ENCODE results near the gene ZFYVE19. TPM values are rescaled to one million over a fixed set of nuclear protein-coding genes. Genes with fewer than 3 reads are reported as not detected.

Gene ZFYVE19
- total RNA-seq, 1 donor from 2014 or later = 26.7 TPM

DNA sequence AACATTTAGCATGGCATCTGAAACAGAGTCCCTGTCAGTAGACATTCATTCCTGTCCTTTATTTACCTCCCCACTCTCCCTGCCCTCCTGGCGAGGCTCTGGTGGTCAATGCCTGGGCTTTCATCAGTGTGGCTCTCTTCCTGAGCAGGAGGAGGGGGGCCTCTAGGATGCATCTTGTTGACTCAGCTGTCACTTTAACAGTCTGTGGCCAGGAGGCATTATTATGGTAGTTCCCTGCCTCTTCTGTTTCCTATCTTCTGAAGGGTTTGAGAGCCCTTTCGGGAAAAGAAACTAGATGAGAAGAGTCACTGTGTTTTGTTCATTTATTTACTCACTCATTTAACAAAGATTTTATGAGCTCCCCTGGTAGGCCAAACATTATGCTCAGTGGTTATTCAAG, 24.0 kb downstream of the ZFYVE19 start:
- ATAC-seq = no peak
- intact Hi-C loops (cut with DNase I) = no loop called here
- Histone ChIP-seq H3K9me3 (no peaks in the 10 kb centered on the region), H3K4me3 (no peak overlapping the region), H3K27ac (no peak overlapping the region), H3K4me1 (no peaks in the 10 kb centered on the region), H3K27me3 (no peaks in the 10 kb centered on the region), H3K36me3 (no peaks in the 10 kb centered on the region)
- no peak for DNase-seq
- TF ChIP-seq CTCF (IDR thresholded peaks at IDR 0.05) = no peak

DNA sequence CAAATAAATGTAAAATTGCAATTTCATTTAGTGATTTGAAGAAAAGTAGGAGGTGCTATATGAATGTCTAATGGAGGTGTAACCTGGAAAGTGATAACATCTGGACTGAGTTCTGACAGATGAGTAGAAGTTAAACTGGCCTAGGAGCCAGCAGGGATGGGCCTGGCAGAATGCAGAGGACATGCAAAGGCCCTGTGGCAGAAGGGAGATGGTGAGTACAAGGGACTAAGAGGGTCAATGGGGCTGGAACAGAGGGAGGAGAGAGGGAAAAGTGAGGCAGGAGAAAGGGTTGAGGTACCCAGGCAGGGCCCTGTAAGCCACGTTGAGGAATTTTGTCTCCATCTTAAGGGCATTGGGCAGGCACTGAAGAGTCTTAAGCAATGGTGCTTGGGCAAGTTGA, 25.0 kb downstream of the ZFYVE19 start:
- no peak for TF ChIP-seq CTCF (IDR thresholded peaks at IDR 0.05)
- DNase-seq = no peak
- Histone ChIP-seq H3K4me1 (no peaks in the 10 kb centered on the region), H3K9me3 (no peaks in the 10 kb centered on the region), H3K27me3 (no peaks in the 10 kb centered on the region), H3K27ac (no peak overlapping the region), H3K4me3 (no peak overlapping the region), H3K36me3 (no peaks in the 10 kb centered on the region)
- intact Hi-C loops (cut with DNase I) = no loop called here
- ATAC-seq = no peak

- Histone ChIP-seq H3K27ac (no peak overlapping the region), H3K9me3 (no peaks in the 10 kb centered on the region), H3K4me1 (no peaks in the 10 kb centered on the region), H3K4me3 (no peak overlapping the region), H3K36me3 (no peaks in the 10 kb centered on the region), H3K27me3 (no peaks in the 10 kb centered on the region)
- DNase-seq (no peak), ATAC-seq (no peak)
- intact Hi-C loops (cut with DNase I) = no loop called here
- no peak for TF ChIP-seq CTCF (IDR thresholded peaks at IDR 0.05)
Observed at GRCh38 chr15:40832903-40833302, 26.0 kb downstream of the ZFYVE19 start.

DNA sequence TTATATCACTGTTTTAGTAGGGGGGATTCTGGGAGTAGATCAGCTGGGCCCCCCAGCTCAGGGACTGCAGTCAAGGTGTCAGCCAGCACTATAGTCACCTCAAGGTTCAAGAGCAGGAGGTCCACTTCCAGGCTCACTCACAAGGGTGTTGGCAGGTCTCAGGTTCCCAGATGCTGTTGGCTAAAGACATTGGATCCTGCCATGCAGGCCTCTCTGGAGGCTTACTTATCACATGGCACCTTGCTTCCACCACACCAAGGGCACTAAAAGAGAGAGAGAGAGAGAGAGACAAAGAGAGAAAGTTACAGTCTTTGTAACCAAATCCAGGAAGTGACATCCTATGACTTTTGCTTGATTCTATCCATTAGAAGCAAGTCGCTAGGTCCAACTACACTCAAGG, 29.1 kb downstream of the ZFYVE19 start:
- no peaks in the 10 kb centered on the region for H3K4me1 ChIP-seq
- no peak for DNase-seq
- intact Hi-C loops (cut with DNase I) = no loop called here
- no peak for ATAC-seq
- no peaks in the 10 kb centered on the region for H3K27me3 ChIP-seq
- no peaks in the 10 kb centered on the region for H3K36me3 ChIP-seq
- no peak for TF ChIP-seq CTCF (IDR thresholded peaks at IDR 0.05)
- H3K4me3 ChIP-seq = no peak overlapping the region
- no peak overlapping the region for H3K27ac ChIP-seq
- H3K9me3 ChIP-seq = no peaks in the 10 kb centered on the region

- Histone ChIP-seq H3K9me3 (no peaks in the 10 kb centered on the region), H3K27ac (no peak overlapping the region), H3K4me3 (no peak overlapping the region), H3K27me3 (no peaks in the 10 kb centered on the region), H3K4me1 (no peaks in the 10 kb centered on the region), H3K36me3 (no peaks in the 10 kb centered on the region)
- intact Hi-C loops (cut with DNase I) = no loop called here
- no peak for TF ChIP-seq CTCF (IDR thresholded peaks at IDR 0.05)
- ATAC-seq (no peak), DNase-seq (no peak)
Observed at GRCh38 chr15:40838756-40839155, 31.9 kb downstream of the ZFYVE19 start.

DNA sequence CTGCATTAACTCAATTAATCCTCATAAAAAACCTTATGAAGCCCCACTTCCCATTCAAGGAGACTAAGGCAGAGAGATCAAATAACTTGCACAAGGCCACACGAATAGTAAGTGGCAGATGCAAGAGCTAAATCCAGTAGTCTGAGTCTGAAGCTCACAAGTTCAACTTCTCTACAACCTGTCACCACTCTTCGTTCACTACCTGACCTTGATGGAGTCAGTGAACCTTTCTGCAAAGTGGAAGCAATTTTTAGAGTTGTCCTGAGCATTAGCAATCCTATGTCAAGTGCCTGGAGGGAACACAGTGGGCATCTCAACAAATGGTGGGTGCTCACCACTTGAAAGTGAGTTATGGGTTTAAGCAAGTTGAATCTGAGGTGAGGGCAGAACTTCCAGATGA, 34.9 kb downstream of the ZFYVE19 start:
- ATAC-seq (no peak), DNase-seq (no peak)
- intact Hi-C loops (cut with DNase I) = no loop called here
- no peaks in the 10 kb centered on the region for H3K9me3 ChIP-seq
- H3K4me1 ChIP-seq = peaks cover 17% of the 10 kb centered on the region
- H3K27ac ChIP-seq = no peak overlapping the region
- H3K27me3 ChIP-seq = peaks cover 6% of the 10 kb centered on the region
- no peaks in the 10 kb centered on the region for H3K36me3 ChIP-seq
- TF ChIP-seq CTCF (IDR thresholded peaks at IDR 0.05) = no peak
- H3K4me3 ChIP-seq = no peak overlapping the region

All from upper lobe of right lung (tissue), 1 donor.